ENCODE results near the gene SPPL3.
A peak's percentile ranks its signal among the peaks of the same experiment; 100 is the strongest.

SPPL3 gene

DNA sequence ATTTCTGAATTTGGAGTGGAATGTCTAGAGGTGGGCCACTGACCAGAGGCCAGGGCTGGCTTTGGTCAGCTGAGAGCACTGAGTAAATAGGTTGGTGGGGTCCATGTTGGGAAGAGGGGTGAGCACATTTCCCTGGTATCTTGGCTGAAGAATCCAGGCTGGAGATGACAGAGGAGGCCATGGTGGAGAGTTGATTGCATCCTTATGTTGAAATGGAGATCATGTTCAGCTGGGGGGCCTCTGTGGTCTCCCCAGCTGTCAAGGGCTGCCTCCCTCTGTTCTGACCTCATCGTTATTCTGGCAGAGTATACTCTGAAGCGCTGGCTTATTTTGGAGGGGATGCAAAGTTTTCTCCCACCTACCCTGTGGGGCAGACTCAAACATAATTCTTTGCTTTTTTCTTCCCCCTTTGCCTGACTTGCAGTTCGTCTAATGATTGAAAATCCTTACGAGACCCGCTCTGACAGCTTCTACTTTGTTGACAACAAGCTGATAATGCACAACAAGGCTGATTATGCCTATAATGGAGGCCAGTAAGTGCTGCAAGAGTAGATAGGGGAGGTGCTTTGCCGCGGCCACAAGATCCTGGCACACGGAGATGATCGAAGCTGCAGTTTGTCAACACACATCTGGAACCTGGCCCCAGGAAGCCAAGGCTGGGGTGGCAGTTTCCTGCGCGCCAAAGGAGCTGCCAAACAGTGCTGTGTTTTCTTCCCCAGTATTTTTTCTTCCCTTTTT, 184.5 kb downstream of the SPPL3 start:
- DNase-seq = no peak

- no peak for DNase-seq
Observed at GRCh38 chr12:120719072-120719471, 185.1 kb downstream of the SPPL3 start.

GRCh38 chr12:120718055-120718454, 186.1 kb downstream of the SPPL3 start:
- no peak for DNase-seq

DNA sequence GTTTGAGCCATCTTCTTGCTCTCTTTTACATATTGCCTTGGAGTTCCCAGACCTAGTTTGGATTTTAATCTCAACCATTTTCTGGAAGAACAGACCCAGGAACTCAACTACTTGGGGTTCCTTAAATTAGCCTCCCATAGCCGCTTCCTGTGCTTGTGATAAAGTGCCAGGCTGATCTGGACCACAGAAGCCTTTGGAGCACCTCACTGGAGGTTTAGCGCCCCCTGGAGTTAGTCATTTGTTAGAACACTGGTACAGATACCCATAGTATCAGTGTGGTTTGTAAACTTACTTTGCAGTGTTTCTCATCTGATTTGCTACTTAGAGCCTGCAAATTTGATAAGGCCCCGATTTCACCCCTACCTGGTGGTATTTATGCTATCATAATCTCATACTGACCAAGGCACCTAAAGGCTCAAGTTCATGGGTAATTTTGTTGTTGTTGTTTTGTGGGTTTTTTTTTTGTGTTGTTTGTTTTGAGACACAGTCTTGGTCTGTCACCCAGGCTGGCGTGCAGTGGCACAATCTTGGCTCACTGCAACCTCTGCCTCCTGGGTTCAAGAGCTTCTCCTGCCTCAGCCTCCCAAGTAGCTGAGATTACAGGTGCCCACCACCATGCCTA, 190.2 kb downstream of the SPPL3 start:
- DNase-seq = peak; percentile 76

DNA sequence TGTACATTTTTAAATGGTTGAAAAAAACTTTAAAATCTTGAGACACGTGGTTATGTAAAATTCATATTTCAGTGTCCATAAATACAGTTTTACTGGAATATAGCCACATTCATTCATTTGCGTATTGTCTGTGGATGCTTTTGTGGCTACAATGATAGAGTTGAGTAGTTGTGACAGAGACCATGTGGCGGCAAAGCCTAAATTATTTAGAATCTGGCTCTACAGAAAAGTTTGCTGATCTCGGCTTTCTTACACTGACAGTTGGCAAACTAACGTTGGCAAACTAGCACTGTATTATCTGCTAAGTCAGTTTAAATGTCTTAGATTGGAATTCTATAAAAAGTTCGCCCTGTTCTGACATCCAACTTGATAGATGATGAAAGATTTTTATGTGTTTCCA, 191.5 kb downstream of the SPPL3 start:
- no peak for DNase-seq

Data from NCI-H1105 (cell line).